ENCODE data around the gene USP21. TPM values are rescaled to one million over a fixed set of nuclear protein-coding genes. Genes with fewer than 3 reads are reported as not detected.

USP21 gene
- total and polyA plus RNA-seq, 9 of the 15 experiments (the other 6 are each of a cell fraction or from before 2014, with no cell fraction given) = 4.9 to 52.4 (median 21.6) TPM

DNA sequence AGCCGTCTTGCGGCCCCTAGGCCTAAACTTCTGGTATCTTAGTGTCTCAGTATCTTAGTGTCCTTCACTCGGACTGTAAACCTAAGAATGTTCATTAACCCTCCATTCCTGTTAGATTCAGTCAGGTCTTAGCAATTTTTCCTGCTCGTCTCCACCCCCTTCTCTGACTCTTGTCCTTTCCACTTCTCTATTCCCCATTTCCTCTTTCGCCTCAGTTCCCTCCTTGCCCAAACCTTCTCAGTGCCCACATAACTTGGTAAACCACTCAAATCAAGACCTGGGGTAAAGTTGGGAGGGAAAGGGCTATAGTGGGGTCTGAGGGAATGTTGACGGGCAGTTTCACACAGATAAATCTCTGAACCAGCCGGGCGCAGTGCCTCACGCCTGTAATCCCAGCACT lies 55.1 kb downstream of the USP21 start:
- no peaks in the 10 kb centered on the region for H3K9me1 ChIP-seq (ENCODE audit: control insufficient read depth, insufficient read depth, low read length)
- POLR2A ChIA-PET = interaction anchor here (0.7 kb wide), 1 partner anchor 12 kb away, joined by 3 read pairs; no protein-coding TSS in a partner anchor
- BruUV-seq (replicated peaks) = no TSS peak
- H3K27ac ChIP-seq (ENCODE audit: extremely low read depth, low read depth, low read length) = no peak overlapping the region
- H3K9me3 ChIP-seq (replicated peaks; ENCODE audit: control insufficient read depth, insufficient read depth, low read depth, low read length) = no peaks in the 10 kb centered on the region
- H4K20me1 ChIP-seq (replicated peaks; ENCODE audit: control insufficient read depth, insufficient read depth, low read length) = 0 out of 2 replicates have a peak, but pooled peaks cover 4% of the 10 kb centered on the region
- ATAC-seq (no peak), DNase-seq (ENCODE audit: extremely low read depth in 1 of 4, low spot score in 3 of 4) (no peak), FAIRE-seq (no peak)
- CTCF ChIA-PET (ENCODE audit: low intra/inter-chr PET ratio) = no interaction called here
- no peak overlapping the region for H3K4me2 ChIP-seq (ENCODE audit: insufficient read depth, low read length)
- in situ Hi-C loops (cut with MboI) (no loop called here), intact Hi-C loops (cut with micrococcal nuclease) (no loop called here)
- no peak overlapping the region for H2AFZ ChIP-seq (ENCODE audit: low read depth, low read length)
- TF ChIP-seq CBX5 (IDR thresholded peaks at IDR 0.05; ENCODE audit: borderline replicate concordance, low read depth) = no peak
- TF ChIP-seq, protein P1, sequence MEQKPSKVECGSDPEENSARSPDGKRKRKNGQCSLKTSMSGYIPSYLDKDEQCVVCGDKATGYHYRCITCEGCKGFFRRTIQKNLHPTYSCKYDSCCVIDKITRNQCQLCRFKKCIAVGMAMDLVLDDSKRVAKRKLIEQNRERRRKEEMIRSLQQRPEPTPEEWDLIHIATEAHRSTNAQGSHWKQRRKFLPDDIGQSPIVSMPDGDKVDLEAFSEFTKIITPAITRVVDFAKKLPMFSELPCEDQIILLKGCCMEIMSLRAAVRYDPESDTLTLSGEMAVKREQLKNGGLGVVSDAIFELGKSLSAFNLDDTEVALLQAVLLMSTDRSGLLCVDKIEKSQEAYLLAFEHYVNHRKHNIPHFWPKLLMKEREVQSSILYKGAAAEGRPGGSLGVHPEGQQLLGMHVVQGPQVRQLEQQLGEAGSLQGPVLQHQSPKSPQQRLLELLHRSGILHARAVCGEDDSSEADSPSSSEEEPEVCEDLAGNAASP (IDR thresholded peaks at IDR 0.05) = no peak
- TF ChIP-seq COPS2 (conservative IDR thresholded peaks at IDR 0.05) = no peak
- peaks cover 7 to 23% of the 10 kb centered on the region in 2 experiments; a peak in 4 of 5 replicates for H3K4me1 ChIP-seq (replicated peaks in 1 of 2; ENCODE audit: control insufficient read depth in 2 of 2, insufficient read depth in 2 of 2, low read length in 2 of 2)
- H3K27me3 ChIP-seq (ENCODE audit: control insufficient read depth in 2 of 2, insufficient read depth in 2 of 2, low read length in 2 of 2) = no peaks in the 10 kb centered on the region
- no peak overlapping the region for H3K9ac ChIP-seq (ENCODE audit: insufficient read depth in 1 of 2, low read depth in 2 of 2, low read length in 2 of 2)
- 91% methylated on average over 9 of the region's 9 CpGs for WGBS (ENCODE audit: insufficient coverage, low coverage, missing lambda C conversion rate)
- H3K79me2 ChIP-seq (ENCODE audit: control insufficient read depth, insufficient read depth, low read length) = no peaks in the 10 kb centered on the region
- H3K36me3 ChIP-seq (ENCODE audit: control insufficient read depth, insufficient read depth, low read length) = peaks cover 52% of the 10 kb centered on the region
- H3K4me3 ChIP-seq = no peak overlapping the region

DNA sequence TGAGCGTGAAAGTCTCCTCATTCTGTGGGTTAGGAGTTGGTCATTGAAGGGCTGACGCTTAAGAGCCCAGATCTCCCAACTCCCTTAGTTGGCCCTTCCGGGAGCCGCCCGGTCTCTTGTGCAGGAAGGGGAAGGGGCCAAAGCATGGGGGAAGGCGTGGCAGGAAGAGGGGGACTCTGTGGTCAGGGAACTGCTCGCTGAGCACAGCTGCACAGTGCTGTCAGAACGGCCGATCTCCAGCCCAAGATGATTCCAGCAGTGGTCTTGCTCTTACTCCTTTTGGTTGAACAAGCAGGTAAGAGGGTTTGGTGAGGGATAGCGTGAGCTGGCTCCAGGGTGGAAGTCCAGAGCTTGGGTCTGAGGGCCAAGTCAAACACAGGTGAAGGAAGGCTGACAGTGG lies 55.8 kb downstream of the USP21 start, which contains the start of gene FCER1G:
Gene FCER1G (plus strand): TSS at position 220 of the 400 bp plus-strand sequence. CDS start 27 bp downstream, at position 247.
- intact Hi-C loops (cut with micrococcal nuclease) = no loop called here
- ChIA-PET CTCF (ENCODE audit: low intra/inter-chr PET ratio) (no interaction called here), POLR2A (interaction anchor here (0.7 to 1.6 kb wide), 3 partner anchors 10 to 99 kb away, joined by 4 to 5 read pairs (median 4); partner anchors contain the start of genes SDHC and TOMM40L)
- DNase-seq (ENCODE audit: extremely low read depth in 1 of 4, low spot score in 3 of 4) (peak in 1 of 4 experiments; percentile 11), FAIRE-seq (no peak), ATAC-seq (peak; percentile 15)
- Histone ChIP-seq H3K4me3 (no peak within 1 kb of the TSS), H3K27me3 (ENCODE audit: control insufficient read depth in 2 of 2, insufficient read depth in 2 of 2, low read length in 2 of 2) (no peaks in the 10 kb centered on the region), H2AFZ (ENCODE audit: low read depth, low read length) (no peak within 1 kb of the TSS), H3K4me1 (replicated peaks in 1 of 2; ENCODE audit: control insufficient read depth in 2 of 2, insufficient read depth in 2 of 2, low read length in 2 of 2) (peaks cover 3 to 21% of the 10 kb centered on the region in 2 experiments; a peak in 4 of 5 replicates), H4K20me1 (replicated peaks; ENCODE audit: control insufficient read depth, insufficient read depth, low read length) (no peaks in the 10 kb centered on the region), H3K4me2 (ENCODE audit: insufficient read depth, low read length) (no peak within 1 kb of the TSS), H3K9ac (ENCODE audit: insufficient read depth in 1 of 2, low read depth in 2 of 2, low read length in 2 of 2) (no peak within 1 kb of the TSS; a peak in 1 of 4 replicates), H3K9me3 (replicated peaks; ENCODE audit: control insufficient read depth, insufficient read depth, low read depth, low read length) (no peaks in the 10 kb centered on the region), H3K79me2 (ENCODE audit: control insufficient read depth, insufficient read depth, low read length) (no peaks in the 10 kb centered on the region), H3K9me1 (ENCODE audit: control insufficient read depth, insufficient read depth, low read length) (no peaks in the 10 kb centered on the region), H3K36me3 (ENCODE audit: control insufficient read depth, insufficient read depth, low read length) (peaks cover 45% of the 10 kb centered on the region), H3K27ac (ENCODE audit: extremely low read depth, low read depth, low read length) (no peak within 1 kb of the TSS)
- no TSS peak for BruUV-seq (replicated peaks)
- WGBS (ENCODE audit: insufficient coverage, low coverage, missing lambda C conversion rate) = 82% methylated on average over 9 of the region's 10 CpGs
- in situ Hi-C loops (cut with MboI) = no loop called here
- TF ChIP-seq MED1 (CRISPR knock-in tag; IDR thresholded peaks at IDR 0.05; ENCODE audit: borderline replicate concordance) = no peak
- 0 out of 2 replicates have a peak, but pooled peaks have one; percentile 18 for TF ChIP-seq ZNF311 (CRISPR knock-in tag; IDR thresholded peaks at IDR 0.05)
- TF ChIP-seq ERF (CRISPR knock-in tag; IDR thresholded peaks at IDR 0.05) = peak; percentile 55; the same call in 1 of the 2 replicates
- TF ChIP-seq, protein P2, sequence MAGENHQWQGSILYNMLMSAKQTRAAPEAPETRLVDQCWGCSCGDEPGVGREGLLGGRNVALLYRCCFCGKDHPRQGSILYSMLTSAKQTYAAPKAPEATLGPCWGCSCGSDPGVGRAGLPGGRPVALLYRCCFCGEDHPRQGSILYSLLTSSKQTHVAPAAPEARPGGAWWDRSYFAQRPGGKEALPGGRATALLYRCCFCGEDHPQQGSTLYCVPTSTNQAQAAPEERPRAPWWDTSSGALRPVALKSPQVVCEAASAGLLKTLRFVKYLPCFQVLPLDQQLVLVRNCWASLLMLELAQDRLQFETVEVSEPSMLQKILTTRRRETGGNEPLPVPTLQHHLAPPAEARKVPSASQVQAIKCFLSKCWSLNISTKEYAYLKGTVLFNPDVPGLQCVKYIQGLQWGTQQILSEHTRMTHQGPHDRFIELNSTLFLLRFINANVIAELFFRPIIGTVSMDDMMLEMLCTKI (IDR thresholded peaks at IDR 0.05; ENCODE audit: partially characterized antibody) = no peak
- TF ChIP-seq, protein P3, sequence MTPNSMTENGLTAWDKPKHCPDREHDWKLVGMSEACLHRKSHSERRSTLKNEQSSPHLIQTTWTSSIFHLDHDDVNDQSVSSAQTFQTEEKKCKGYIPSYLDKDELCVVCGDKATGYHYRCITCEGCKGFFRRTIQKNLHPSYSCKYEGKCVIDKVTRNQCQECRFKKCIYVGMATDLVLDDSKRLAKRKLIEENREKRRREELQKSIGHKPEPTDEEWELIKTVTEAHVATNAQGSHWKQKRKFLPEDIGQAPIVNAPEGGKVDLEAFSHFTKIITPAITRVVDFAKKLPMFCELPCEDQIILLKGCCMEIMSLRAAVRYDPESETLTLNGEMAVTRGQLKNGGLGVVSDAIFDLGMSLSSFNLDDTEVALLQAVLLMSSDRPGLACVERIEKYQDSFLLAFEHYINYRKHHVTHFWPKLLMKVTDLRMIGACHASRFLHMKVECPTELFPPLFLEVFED (CRISPR knock-in tag; conservative IDR thresholded peaks at IDR 0.05) = 0 out of 2 replicates have a peak, but pooled peaks have one; percentile 25
- TF ChIP-seq RBFOX2 (IDR thresholded peaks at IDR 0.05; ENCODE audit: low read depth, low read length) = 0 out of 2 replicates have a peak, but pooled peaks have one; percentile 20
- TF ChIP-seq DACH1 (IDR thresholded peaks at IDR 0.05; ENCODE audit: partially characterized antibody) = no peak
